ENCODE results near the gene MOV10L1. TPM values are rescaled to one million over a fixed set of nuclear protein-coding genes. Genes with fewer than 3 reads are reported as not detected.
A peak's percentile ranks its signal among the peaks of the same experiment; 100 is the strongest.

The MOV10L1 gene
- total RNA-seq, 4 donors from 2014 or later: 0.67 TPM; not detected in 3

GRCh38 chr22:50169774-50170341 is 80.1 kb downstream of the MOV10L1 start:
- DNase-seq: no peak
- H3K4me1 ChIP-seq: peaks cover 0 to 14% (median 4%) of the 10 kb centered on the region in 4 donors
- H3K27ac ChIP-seq: no peak overlapping the region
- no peak for TF ChIP-seq POLR2A (IDR thresholded peaks at IDR 0.05)
- TF ChIP-seq CTCF (IDR thresholded peaks at IDR 0.05): no peak
- no peaks in the 10 kb centered on the region for H3K36me3 ChIP-seq
- H3K27me3 ChIP-seq: peaks cover 0 to 18% of the 10 kb centered on the region in 2 donors
- H3K9me3 ChIP-seq: no peaks in the 10 kb centered on the region
- H3K4me3 ChIP-seq: peak overlapping the region; percentile 17 to 60 (median 55)

GRCh38 chr22:50170453-50171318 is 80.9 kb downstream of the MOV10L1 start, which contains the start of gene PANX2:
Gene PANX2, plus strand, starts transcription at chr22:50170731. Its CDS starts 0 bp downstream, at chr22:50170731.
- H3K9me3 ChIP-seq: no peaks in the 10 kb centered on the region

GRCh38 chr22:50171319-50171964 is 81.6 kb downstream of the MOV10L1 start:
- H3K36me3 ChIP-seq: no peaks in the 10 kb centered on the region
- no peak for DNase-seq
- H3K4me3 ChIP-seq: peak overlapping the region in 1 of 4 donors; percentile 58
- peaks cover 0 to 18% of the 10 kb centered on the region in 2 donors for H3K27me3 ChIP-seq
- no peaks in the 10 kb centered on the region for H3K9me3 ChIP-seq
- no peak for TF ChIP-seq POLR2A (IDR thresholded peaks at IDR 0.05)
- no peak for TF ChIP-seq CTCF (IDR thresholded peaks at IDR 0.05)
- H3K27ac ChIP-seq: no peak overlapping the region
- peaks cover 0 to 14% (median 4%) of the 10 kb centered on the region in 4 donors for H3K4me1 ChIP-seq

More at GRCh38 chr22:50170453-50171318, 80.9 kb downstream of the MOV10L1 start, which contains the start of gene PANX2:
- Histone ChIP-seq H3K4me3 (peak within 1 kb of the TSS; percentile 17 to 60 (median 55)), H3K4me1 (peaks cover 0 to 14% (median 4%) of the 10 kb centered on the region in 4 donors), H3K36me3 (no peaks in the 10 kb centered on the region), H3K27ac (no peak within 1 kb of the TSS), H3K27me3 (peaks cover 0 to 18% of the 10 kb centered on the region in 2 donors)
- no peak for DNase-seq
- TF ChIP-seq CTCF (IDR thresholded peaks at IDR 0.05): no peak
- no peak for TF ChIP-seq POLR2A (IDR thresholded peaks at IDR 0.05)

GRCh38 chr22:50171965-50172421 is 82.2 kb downstream of the MOV10L1 start:
- no peak for DNase-seq
- no peak for TF ChIP-seq CTCF (IDR thresholded peaks at IDR 0.05)
- TF ChIP-seq POLR2A (IDR thresholded peaks at IDR 0.05): no peak
- no peak overlapping the region for H3K27ac ChIP-seq
- H3K4me1 ChIP-seq: peaks cover 0 to 14% (median 4%) of the 10 kb centered on the region in 4 donors
- no peak overlapping the region for H3K4me3 ChIP-seq
- H3K27me3 ChIP-seq: peaks cover 0 to 18% of the 10 kb centered on the region in 2 donors
- H3K9me3 ChIP-seq: no peaks in the 10 kb centered on the region
- H3K36me3 ChIP-seq: no peaks in the 10 kb centered on the region

GRCh38 chr22:50173311-50173982 is 83.6 kb downstream of the MOV10L1 start:
- no peak overlapping the region for H3K4me3 ChIP-seq
- H3K27me3 ChIP-seq: peaks cover 0 to 18% of the 10 kb centered on the region in 2 donors

More at GRCh38 chr22:50173311-50173982, 83.6 kb downstream of the MOV10L1 start:
- H3K9me3 ChIP-seq: no peaks in the 10 kb centered on the region
- H3K27ac ChIP-seq: no peak overlapping the region
- H3K36me3 ChIP-seq: no peaks in the 10 kb centered on the region
- H3K4me1 ChIP-seq: peaks cover 0 to 14% (median 4%) of the 10 kb centered on the region in 4 donors
- no peak for TF ChIP-seq POLR2A (IDR thresholded peaks at IDR 0.05)
- TF ChIP-seq CTCF (IDR thresholded peaks at IDR 0.05): no peak
- peak in 1 of 3 donors; percentile 55 for DNase-seq

All from Peyer's patch (tissue), 4 donors.